ENCODE measurements around the gene SHBG. TPM values are rescaled to one million over a fixed set of nuclear protein-coding genes. Genes with fewer than 3 reads are reported as not detected.
A peak's percentile ranks its signal among the peaks of the same experiment; 100 is the strongest.

SHBG gene, protein sequence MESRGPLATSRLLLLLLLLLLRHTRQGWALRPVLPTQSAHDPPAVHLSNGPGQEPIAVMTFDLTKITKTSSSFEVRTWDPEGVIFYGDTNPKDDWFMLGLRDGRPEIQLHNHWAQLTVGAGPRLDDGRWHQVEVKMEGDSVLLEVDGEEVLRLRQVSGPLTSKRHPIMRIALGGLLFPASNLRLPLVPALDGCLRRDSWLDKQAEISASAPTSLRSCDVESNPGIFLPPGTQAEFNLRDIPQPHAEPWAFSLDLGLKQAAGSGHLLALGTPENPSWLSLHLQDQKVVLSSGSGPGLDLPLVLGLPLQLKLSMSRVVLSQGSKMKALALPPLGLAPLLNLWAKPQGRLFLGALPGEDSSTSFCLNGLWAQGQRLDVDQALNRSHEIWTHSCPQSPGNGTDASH
- polyA plus RNA-seq (ENCODE audit: low read depth in 6 of 6), result not detected

DNA sequence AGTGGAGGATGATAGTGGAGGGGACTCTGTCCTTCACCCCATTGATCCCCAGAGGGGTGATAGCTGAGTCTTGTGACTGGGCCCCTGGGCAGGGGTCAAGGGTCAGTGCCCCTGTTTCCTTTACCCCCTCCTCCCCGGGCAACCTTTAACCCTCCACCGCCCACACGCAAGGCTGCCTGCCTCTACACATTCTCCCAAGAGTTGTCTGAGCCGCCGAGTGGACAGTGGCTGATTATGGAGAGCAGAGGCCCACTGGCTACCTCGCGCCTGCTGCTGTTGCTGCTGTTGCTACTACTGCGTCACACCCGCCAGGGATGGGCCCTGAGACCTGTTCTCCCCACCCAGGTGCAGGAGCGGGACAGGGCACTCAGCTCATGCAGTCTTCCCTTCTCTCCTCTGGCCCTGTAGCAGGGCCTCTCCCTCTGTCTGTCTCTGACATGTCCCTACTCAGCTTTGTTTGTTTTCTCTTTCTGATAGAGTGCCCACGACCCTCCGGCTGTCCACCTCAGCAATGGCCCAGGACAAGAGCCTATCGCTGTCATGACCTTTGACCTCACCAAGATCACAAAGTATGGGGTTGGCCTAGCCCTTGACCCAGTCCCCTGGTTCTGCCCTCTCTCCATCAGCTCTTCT lies at the start of gene SHBG:
SHBG (plus strand) TSS at position 197 of the 633 bp plus-strand sequence; CDS start at position 235, 38 bp downstream.
- Mint-ChIP-seq H3K4me3 (peak within 1 kb of the TSS in 6 of 8 donors; percentile 16 to 83 (median 44)), H3K4me1 (peaks cover 11 to 17% (median 11%) of the 10 kb centered on the region in 3 donors), H3K27me3 (peaks cover 0 to 6% (median 0%) of the 10 kb centered on the region in 3 donors), H3K9me3 (no peaks in the 10 kb centered on the region), H3K36me3 (no peaks in the 10 kb centered on the region), H3K27ac (peak within 1 kb of the TSS in 3 of 6 donors; percentile 14 to 39 (median 16))
- ATAC-seq (ENCODE audit: low read depth in 2 of 2) (no peak), DNase-seq (no peak)

DNA sequence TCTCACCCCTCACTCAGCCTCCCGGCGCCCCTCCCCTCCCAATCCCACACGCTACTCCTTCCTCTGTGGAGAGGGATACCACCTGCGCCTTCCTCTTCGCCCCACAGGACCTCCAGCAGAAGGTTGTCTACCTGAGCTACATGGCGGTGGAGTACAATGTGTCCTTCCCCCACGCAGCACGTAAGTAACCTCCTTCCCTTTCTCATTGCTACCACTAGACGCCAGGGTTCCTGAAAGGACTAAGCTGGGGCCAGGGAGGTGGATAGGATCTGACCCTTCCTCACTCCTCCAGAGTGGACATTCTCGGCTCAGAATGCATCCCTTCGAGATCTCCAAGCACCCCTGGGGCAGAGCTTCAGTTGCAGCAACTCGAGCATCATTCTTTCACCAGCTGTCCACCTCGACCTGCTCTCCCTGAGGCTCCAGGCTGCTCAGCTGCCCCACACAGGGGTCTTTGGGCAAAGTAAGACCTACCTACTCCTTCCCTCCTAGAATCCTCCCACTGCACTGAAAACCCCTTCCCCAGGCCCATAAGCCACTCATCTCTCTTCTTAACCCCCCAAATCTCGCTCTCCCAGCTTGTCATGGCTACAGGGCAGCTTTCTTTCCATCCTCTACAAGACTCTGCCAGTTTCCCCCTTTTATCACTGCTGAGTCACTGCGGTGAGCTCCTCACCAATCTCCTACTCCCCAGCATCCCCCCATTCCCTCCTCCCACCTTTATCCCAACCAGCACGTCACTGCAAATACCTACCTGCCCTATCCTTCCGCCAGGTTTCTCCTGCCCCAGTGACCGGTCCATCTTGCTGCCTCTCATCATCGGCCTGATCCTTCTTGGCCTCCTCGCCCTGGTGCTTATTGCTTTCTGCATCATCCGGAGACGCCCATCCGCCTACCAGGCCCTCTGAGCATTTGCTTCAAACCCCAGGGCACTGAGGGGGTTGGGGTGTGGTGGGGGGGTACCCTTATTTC lies 49.0 kb upstream of the SHBG start:
- Mint-ChIP-seq H3K9me3 (no peaks in the 10 kb centered on the region), H3K27ac (peak overlapping the region; percentile 47 to 96 (median 92)), H3K36me3 (peaks cover 8 to 17% of the 10 kb centered on the region in 2 donors), H3K4me1 (peaks cover 51 to 90% (median 61%) of the 10 kb centered on the region in 3 donors), H3K27me3 (no peaks in the 10 kb centered on the region), H3K4me3 (peak overlapping the region; percentile 41 to 97 (median 70))
- DNase-seq (no peak), ATAC-seq (ENCODE audit: low read depth in 2 of 2) (no peak)

DNA sequence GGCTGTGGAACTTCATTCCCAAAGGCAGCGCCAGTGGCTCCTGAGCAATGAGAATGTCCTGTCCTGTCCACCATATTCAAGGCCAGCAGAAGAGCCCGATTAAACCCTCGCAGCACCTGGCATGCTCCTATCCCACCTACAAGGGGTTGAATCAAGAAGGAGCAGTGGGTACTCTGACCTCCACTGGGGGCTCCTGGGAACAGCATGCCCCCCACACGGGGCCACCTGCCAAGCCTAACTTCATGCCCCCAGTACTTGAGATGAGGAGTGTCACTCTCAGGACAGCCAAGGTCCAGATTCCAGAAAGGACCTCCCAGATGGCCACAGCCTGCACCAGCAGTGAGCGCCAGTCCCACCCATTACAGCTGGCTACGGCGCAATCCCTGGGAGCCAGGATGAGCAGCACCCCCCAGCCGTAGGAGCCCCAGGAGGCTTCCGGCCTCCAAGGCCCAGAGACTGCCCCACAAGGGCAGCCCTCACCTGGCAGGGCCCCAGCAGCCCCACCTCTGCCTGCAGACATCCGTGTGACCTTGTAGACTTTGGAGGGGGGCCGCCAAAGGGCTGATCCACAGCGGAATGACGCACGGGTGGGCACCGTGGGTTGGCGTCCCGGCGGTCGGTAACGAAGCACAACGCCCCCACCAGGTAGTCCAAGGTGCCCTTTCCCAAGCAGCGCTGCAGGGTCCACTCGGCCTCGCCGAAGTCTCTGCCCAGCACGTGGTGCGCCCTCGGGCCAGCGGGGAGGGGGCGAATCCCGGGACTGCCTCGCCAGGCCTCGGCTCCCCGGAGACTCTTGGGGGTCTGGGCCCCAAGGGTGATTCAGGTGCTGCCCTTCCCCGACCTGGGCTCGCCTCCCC lies 47.3 kb upstream of the SHBG start:
- peaks cover 51 to 77% (median 58%) of the 10 kb centered on the region in 3 donors for H3K4me1 Mint-ChIP-seq
- H3K27ac Mint-ChIP-seq, result peak overlapping the region in 5 of 6 donors; percentile 47 to 98 (median 88)
- no peak for ATAC-seq (ENCODE audit: low read depth in 2 of 2)
- H3K9me3 Mint-ChIP-seq, result no peaks in the 10 kb centered on the region
- DNase-seq, result no peak
- H3K36me3 Mint-ChIP-seq, result peaks cover 4 to 8% of the 10 kb centered on the region in 2 donors
- H3K4me3 Mint-ChIP-seq, result peak overlapping the region; percentile 70 to 100 (median 94)
- H3K27me3 Mint-ChIP-seq, result no peaks in the 10 kb centered on the region

DNA sequence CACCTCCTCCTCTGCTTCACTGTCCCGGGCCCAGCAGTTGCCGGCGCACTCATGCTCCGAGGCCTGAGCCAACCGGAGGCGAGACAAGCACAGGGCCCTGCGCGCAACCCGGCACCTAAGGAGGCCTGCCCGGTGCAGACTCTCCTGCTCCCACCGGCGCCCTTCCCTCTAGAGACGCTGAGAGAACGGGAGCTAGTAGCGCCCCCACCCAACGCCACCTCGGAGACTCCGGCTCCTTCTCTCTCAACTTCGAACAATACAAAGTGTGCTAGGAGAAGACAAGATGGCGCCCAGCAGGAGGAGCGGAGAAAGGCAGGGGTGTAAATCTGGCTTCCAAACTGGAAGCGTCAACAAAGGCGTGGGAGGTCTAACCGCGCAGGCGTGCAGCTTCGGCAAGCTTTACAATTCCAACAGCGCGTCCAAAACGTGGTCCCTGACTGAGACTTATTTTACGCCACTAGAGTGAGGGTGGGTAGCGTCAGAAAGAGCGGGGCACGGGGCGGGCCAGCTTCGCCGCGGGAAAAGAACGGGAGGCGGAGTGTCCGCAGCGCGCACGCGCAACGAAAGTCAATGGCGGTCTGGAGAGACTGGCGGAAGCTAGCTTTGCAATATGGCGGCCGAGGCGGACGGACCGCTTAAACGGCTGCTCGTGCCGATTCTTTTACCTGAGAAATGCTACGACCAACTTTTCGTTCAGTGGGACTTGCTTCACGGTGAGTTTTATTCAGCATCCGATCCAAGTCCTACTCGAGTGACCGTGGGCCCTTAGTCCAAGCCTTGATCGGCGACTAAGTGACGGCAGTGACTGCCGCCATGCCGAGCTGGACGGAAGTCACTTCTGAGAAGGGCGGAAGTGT lies 46.5 kb upstream of the SHBG start, which contains the start of gene MPDU1:
MPDU1 (plus strand) TSS at position 600 of the 857 bp plus-strand sequence; CDS start at position 611, 11 bp downstream.
- peak within 1 kb of the TSS; percentile 93 to 100 (median 99) for H3K4me3 Mint-ChIP-seq
- H3K27me3 Mint-ChIP-seq, result no peaks in the 10 kb centered on the region
- H3K4me1 Mint-ChIP-seq, result peaks cover 56 to 71% (median 56%) of the 10 kb centered on the region in 3 donors
- DNase-seq, result peak; percentile 94
- ATAC-seq (ENCODE audit: low read depth in 2 of 2), result peak; percentile 81 to 82
- H3K9me3 Mint-ChIP-seq, result no peaks in the 10 kb centered on the region
- H3K36me3 Mint-ChIP-seq, result peaks cover 0 to 14% of the 10 kb centered on the region in 2 donors
- H3K27ac Mint-ChIP-seq, result peak within 1 kb of the TSS; percentile 98 to 100 (median 100)

DNA sequence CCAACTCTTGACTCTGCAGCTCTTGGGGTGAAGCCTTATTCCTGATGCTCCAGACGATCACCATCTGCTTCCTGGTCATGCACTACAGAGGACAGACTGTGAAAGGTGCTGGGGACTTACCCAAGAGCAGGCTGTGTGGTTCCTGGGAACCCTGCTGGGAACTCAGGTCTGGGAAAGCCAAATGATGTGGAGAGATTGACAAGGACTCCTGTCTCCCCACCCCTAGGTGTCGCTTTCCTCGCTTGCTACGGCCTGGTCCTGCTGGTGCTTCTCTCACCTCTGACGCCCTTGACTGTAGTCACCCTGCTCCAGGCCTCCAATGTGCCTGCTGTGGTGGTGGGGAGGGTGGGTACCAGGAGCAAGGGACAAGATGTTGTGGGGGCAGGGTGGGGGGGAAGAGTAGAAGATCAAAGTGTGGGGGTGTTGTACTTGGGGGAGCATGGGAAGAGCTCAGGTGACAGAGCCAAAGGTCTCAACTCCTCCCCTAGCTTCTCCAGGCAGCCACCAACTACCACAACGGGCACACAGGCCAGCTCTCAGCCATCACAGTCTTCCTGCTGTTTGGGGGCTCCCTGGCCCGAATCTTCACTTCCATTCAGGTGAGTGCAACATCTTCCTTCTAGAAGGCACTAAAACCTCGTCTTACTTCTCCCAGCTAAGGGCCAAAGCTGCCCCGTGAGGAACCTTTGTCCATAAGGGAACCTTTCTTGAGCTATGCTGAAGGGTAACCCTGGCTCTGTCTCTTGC lies 43.1 kb upstream of the SHBG start:
- Mint-ChIP-seq H3K4me3 (peak overlapping the region in 2 of 8 donors; percentile 47 to 67), H3K27ac (no peak overlapping the region), H3K9me3 (no peaks in the 10 kb centered on the region), H3K27me3 (no peaks in the 10 kb centered on the region), H3K36me3 (peaks cover 0 to 14% of the 10 kb centered on the region in 2 donors), H3K4me1 (peaks cover 24 to 39% (median 25%) of the 10 kb centered on the region in 3 donors)
- DNase-seq (no peak), ATAC-seq (ENCODE audit: low read depth in 2 of 2) (no peak)

DNA sequence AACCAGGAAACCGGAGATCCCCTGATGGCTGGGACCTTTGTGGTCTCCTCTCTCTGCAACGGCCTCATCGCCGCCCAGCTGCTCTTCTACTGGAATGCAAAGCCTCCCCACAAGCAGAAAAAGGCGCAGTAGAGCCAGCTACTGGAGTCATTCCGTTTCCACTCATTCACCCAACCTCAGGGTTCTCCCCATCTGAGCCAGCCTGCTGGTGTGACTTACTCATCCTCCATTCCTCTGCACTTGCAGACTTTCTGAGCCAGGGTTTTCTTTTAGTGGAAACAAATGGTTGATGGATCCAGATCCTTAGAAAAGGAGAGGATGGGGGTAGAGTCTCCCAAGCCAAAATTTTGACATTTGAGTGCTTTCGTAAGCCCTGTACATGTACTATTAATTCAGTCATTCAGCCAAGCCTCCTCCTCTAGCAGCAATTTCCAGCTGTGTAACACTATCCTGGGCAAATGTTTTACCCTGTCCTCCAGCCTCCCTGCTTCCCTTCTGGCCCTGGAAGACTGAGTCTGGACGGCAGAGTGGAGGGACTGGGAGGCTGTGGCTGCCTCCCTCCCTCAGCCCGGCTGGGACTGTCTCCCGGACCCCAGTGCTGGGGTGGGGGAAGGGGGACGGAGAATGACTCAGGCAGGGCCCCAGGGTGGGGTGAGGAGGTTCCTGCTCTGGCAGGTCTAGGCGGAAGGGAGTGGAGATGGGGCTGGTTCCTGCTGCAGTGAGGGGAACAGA lies 42.3 kb upstream of the SHBG start:
- H3K27ac Mint-ChIP-seq, result no peak overlapping the region
- ATAC-seq (ENCODE audit: low read depth in 2 of 2) (no peak), DNase-seq (no peak)
- H3K4me3 Mint-ChIP-seq, result peak overlapping the region in 3 of 8 donors; percentile 47 to 67 (median 52)
- H3K4me1 Mint-ChIP-seq, result peaks cover 16 to 32% (median 21%) of the 10 kb centered on the region in 3 donors
- no peaks in the 10 kb centered on the region for H3K9me3 Mint-ChIP-seq
- peaks cover 5 to 19% of the 10 kb centered on the region in 2 donors for H3K36me3 Mint-ChIP-seq
- H3K27me3 Mint-ChIP-seq, result no peaks in the 10 kb centered on the region

DNA sequence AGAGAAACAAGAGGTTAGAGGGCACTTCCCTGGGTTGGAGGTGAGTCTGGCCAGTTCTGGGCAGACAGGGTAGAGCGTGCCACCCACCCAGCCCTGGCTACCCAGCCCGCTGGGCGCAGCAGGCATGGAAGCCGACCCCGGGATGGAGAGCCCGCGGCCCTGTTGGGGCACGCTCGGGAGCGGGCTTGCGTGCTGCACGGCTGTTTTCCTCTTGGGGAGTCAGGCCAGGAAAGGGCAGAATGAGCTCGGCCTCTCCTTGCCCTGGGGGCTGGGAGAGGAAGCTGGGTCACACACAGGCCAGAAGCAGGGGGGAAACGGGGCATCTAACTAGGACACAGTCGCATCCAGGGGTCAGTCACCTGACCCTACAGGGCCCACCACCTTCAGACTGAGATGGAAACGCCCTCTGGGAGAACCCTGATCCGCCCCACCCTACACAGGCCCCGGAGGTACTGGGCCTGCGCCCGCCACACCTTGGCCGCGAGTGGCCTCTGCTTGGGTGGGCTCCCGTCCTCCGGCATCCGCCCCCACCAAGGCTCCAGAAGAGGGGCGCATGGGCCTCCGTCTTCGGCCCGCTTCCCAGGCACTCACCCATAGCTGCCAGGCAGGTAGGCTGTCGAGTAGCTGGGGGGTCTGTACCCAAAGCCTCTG lies 41.3 kb upstream of the SHBG start:
- no peak for ATAC-seq (ENCODE audit: low read depth in 2 of 2)
- H3K27ac Mint-ChIP-seq, result peak overlapping the region in 2 of 6 donors; percentile 63 to 71

DNA sequence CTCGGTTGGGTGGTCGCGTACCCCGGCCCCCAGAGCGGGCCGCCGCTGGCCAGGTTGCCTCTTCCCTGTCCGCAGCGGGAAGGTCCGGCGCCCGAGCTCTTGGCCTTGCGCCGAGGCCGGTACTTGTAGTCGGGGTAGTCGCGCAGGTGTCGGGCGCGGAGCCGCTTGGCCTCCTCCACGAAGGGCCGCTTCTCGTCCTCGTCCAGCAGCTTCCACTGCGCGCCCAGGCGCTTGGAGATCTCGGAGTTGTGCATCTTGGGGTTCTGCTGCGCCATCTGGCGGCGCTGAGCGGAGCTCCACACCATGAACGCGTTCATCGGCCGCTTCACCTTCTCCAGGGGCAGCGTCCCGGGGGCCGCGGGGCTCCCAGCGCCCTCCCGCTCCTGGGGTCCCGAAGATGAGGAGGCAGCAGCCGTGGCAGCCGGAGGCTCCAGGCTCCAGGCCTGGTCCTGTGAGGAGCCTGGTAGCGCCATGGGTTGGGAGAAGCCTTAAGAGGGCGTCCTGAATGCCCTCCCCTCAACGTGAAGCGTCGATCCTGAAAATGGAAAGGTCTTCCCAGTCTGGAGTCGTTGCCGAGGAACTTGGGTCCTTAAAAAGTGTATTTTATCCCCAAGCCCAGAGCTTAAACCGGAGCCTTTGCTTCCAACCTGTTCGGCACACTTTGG lies 40.6 kb upstream of the SHBG start:
- peak overlapping the region in 2 of 8 donors; percentile 24 to 66 for H3K4me3 Mint-ChIP-seq
- no peak overlapping the region for H3K27ac Mint-ChIP-seq
- H3K27me3 Mint-ChIP-seq, result no peaks in the 10 kb centered on the region
- ATAC-seq (ENCODE audit: low read depth in 2 of 2), result peak; percentile 93 to 97
- peaks cover 11 to 28% of the 10 kb centered on the region in 2 donors for H3K36me3 Mint-ChIP-seq
- peak; percentile 58 for DNase-seq
- H3K4me1 Mint-ChIP-seq, result peaks cover 13 to 19% (median 19%) of the 10 kb centered on the region in 3 donors
- H3K9me3 Mint-ChIP-seq, result no peaks in the 10 kb centered on the region

More for the DNA sequence above, 41.3 kb upstream of the SHBG start:
- no peaks in the 10 kb centered on the region for H3K27me3 Mint-ChIP-seq
- H3K4me3 Mint-ChIP-seq, result no peak overlapping the region
- no peaks in the 10 kb centered on the region for H3K9me3 Mint-ChIP-seq
- peaks cover 5 to 28% of the 10 kb centered on the region in 2 donors for H3K36me3 Mint-ChIP-seq
- no peak for DNase-seq
- H3K4me1 Mint-ChIP-seq, result peaks cover 15 to 25% (median 25%) of the 10 kb centered on the region in 3 donors

DNA sequence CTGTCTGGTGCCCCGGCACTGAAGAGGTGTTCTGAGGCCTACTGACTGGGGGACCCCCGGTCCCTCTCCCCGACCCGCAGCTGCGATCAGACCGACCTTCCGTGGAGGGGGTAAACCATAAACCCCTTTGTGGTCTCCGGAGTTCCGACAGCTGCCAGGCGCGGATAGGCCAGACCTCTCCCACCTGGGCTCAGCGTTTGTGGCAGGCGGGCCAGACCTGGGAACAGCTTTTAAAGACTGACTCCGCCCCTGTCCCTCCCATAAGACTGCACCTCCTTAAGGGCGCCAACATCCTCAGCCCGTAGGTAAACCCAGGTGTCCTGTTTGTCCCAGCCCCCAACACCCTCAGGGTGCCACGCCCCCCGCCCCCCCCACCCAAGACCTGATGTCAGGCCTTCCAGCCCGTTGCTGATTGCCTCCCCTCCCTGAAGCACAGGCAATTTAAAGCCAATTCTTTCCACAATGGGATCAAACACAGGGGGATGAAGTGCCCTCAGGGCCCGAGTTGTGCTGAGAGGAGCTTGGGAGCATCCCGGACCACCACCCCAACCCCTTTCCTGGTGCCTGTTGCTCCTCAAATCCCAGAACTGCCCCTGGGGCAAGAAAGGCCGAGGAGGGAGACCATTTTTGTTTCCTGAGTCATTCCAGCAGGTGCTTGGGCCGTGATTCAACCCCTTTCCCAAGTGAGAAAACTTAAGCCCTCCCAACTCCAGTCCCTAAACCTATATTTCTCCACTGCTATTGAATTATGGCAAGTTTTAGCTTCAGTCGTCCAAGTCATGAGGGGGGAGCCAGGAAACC lies 39.8 kb upstream of the SHBG start, which contains the start of gene SOX15:
SOX15 (minus strand) TSS at position 204 of the 801 bp plus-strand sequence. CDS start 418 bp downstream, outside the sequence.
- Mint-ChIP-seq H3K9me3 (no peaks in the 10 kb centered on the region), H3K4me3 (peak within 1 kb of the TSS in 2 of 8 donors; percentile 24 to 66), H3K4me1 (peaks cover 6 to 14% (median 11%) of the 10 kb centered on the region in 3 donors), H3K36me3 (peaks cover 13 to 30% of the 10 kb centered on the region in 2 donors), H3K27ac (peak within 1 kb of the TSS in 1 of 6 donors; percentile 26), H3K27me3 (no peaks in the 10 kb centered on the region)
- ATAC-seq (ENCODE audit: low read depth in 2 of 2) (no peak), DNase-seq (no peak)

Measured in naive B cell (primary cell).